Ovary (tissue), 3 donors: ENCODE results near the gene SRP72.

Source experiments
- EP300 ChIP-seq: sonication (generic); formaldehyde crosslinking; IDR thresholded peaks from one replicate; pipeline ENCODE4 v1.6.1; 2017; ENCODE audit warnings: antibody characterized with exemption
- POLR2A ChIP-seq: fragments of 450-650 bp; IDR thresholded peaks from one replicate; pipeline ENCODE4 v1.6.1; 2017; ENCODE audit warnings: antibody characterized with exemption, mild to moderate bottlenecking, moderate library complexity
- TF ChIP-seq, protein P1 (sequence below), 3 donors: fragments of 450-650 bp in 2 of 3; fragments of 200-600 bp in 1 of 3; IDR thresholded peaks; one replicate each; pipeline versions ENCODE4 v1.5.1 to v1.8.0; 2016 to 2022; ENCODE audit warnings: antibody characterized with exemption in 3 of 3, mild to moderate bottlenecking in 1 of 3
- donor health status: DM: no; HTN: no; CAD: no.

DNA sequence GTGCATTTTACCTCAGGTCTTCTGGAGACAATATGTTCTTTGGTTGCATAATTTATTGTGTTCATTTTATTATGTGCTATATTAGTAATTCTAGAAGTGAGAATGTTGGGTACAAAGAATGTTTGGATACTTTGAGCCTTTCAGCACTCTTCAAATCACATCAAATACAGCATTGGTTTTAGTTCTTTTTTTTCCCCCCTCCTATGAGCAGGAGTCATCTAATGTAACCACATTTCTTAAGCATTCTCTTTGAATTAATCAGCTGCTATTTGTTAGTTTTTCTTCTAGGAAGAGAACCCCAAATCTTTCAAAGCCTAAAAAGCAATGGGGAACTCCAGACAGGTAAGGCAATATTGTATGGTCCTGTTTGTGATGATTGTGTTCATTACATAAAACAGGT is 84.9 kb downstream of the SRP72 start:
- TF ChIP-seq, protein P1, sequence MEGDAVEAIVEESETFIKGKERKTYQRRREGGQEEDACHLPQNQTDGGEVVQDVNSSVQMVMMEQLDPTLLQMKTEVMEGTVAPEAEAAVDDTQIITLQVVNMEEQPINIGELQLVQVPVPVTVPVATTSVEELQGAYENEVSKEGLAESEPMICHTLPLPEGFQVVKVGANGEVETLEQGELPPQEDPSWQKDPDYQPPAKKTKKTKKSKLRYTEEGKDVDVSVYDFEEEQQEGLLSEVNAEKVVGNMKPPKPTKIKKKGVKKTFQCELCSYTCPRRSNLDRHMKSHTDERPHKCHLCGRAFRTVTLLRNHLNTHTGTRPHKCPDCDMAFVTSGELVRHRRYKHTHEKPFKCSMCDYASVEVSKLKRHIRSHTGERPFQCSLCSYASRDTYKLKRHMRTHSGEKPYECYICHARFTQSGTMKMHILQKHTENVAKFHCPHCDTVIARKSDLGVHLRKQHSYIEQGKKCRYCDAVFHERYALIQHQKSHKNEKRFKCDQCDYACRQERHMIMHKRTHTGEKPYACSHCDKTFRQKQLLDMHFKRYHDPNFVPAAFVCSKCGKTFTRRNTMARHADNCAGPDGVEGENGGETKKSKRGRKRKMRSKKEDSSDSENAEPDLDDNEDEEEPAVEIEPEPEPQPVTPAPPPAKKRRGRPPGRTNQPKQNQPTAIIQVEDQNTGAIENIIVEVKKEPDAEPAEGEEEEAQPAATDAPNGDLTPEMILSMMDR (IDR thresholded peaks at IDR 0.05), result no peak
- TF ChIP-seq POLR2A, result no peak
- no peak for TF ChIP-seq EP300
